CD4-positive, alpha-beta T cell treated with Interferon alpha-2 for 1 hour (primary cell): ENCODE data around the gene SAMD5.

Source experiments
- DNase-seq, 2 donors: peaks; one replicate each; pipeline ENCODE4 v3.0.0-alpha.2; 2020 to 2022

Gene SAMD5

DNA sequence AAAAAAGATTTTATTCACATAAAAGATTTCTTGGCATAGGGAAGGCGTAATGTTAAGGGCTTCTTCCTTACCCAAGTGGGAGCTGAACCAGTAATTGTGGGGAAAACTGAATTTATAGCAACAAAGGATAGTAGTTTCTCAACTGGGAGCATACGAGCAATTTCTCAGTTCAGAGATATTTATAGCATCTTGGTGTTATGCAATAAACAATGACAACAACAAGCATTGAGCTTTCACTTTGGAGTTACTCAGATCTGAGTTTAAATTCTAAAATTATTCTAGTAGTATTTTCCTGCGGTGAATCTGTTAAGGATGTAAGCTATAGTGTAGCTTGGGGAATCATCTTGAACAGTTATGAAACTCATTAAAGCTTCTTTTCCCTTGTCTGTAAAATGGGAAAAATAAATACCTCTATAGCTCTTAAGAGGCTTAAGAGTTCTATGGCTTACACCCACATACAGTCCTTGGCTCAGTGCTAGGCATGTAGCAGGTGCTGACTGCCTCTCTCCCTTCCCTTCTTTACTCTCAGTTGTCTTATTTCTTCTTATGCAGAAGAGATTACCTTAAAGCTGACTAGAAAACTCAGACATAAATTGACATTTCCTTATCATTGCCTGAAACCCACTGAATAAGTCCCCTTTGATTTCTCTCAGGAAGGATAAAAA, 58.8 kb downstream of the SAMD5 start:
- DNase-seq: no peak

DNA sequence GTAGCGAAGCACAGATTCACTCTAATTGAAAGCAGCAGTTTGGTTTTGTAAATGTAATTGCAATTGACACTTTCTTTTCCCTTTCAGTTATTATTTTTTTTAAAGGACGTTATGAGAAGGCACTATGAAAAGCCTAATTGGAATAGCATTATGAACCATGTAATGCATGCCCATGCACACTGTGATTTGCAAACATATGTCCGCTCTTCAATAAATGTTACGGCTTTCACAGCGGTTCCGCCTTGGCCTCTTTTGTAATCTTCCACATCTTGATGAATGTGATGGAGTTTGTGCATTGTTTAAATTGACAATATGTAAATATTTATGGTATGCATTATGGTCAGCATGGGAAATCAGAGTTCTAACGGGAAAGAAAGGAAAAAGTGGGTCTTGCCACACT, 61.3 kb downstream of the SAMD5 start:
- no peak for DNase-seq

DNA sequence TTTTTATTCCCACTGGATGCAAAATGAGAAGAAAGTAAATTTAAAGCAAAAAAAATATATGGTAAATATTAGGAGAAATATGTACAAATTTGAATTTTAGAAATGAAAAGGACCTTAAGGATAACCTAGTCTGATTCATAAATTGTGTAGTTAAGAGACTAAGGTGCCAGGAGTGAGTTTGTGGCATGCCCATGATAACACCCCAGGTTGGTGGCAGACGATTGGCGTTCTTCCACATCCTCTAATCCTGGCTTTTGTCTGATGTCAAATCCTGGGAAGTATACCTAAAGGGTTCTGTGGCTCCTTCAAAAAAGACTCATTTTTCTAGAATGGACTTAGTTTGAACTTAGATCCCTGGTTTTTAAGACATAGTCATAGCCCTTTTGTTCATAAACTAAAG, 62.2 kb downstream of the SAMD5 start:
- no peak for DNase-seq

DNA sequence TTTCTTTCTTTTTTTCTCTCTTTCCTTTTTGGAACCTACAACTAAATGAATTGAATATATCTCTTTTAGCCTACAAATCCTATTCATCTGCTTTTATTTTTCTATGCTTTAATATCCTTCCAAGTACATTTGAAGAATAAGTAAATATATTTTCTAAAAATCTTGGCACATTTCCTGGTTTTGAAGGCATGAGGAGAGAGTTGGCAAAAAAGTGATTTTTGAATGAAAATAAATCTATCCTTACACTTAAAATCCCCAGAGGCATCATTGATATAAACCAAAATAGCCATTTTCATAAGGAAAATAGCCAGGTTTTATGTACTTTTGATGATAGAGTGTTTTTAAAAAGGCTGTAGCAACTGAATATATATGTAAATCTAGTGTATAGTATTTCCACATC, 69.0 kb downstream of the SAMD5 start:
- no peak for DNase-seq

DNA sequence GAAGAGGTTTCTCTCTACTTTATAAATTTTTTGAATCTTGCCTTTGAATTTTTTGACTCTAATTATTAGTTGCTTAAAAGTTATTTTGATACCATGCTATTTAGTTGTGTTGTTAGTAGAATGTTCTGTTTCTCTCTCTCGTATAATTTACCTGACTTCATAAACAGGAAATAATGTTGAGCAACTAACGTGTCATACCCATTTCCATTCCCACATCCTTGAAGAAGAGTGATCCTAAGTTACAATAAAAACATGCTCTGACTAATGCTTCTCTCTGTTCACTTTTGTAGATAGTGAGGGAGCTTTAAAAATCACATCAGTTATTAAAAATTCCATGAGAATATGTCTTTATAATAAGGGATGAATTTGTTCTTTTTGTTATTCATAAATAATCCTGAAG, 69.7 kb downstream of the SAMD5 start:
- no peak for DNase-seq

DNA sequence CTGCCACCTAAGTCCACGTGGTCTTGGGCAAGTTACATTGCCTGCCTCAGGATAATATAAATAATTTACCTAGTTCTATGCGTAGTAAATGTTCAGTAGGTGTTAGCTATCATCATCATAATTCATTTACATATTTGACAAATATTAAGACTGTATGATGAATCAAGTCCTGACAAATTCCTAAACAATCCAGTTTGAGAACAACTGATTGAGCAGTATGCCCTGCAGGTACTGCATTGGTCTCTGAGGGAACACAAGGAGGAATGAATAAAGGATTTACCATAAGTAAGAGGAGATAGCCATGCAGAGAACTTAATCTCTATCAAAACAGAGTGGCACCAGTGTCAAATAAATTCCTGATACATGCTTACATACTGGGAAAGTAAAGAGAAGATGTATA, 70.4 kb downstream of the SAMD5 start:
- no peak for DNase-seq

DNA sequence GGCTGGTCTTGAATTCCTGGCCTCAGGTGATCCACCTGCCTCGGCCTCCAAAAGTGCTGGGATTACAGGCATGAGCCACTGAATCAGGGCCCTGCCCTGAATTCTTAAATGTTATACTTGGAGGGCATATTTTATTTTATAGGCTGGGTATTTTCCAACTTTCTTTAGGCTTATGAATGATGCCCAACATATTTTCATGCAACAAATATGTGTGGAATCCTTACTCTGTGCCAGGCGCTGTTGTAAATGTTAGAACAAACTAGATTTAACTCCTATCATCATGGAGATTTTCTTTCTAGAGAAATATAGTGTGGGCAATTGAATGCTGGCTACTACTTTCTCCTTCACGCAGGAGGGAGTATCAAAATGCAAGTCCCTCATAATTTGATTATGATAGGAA, 71.2 kb downstream of the SAMD5 start:
- DNase-seq: no peak

DNA sequence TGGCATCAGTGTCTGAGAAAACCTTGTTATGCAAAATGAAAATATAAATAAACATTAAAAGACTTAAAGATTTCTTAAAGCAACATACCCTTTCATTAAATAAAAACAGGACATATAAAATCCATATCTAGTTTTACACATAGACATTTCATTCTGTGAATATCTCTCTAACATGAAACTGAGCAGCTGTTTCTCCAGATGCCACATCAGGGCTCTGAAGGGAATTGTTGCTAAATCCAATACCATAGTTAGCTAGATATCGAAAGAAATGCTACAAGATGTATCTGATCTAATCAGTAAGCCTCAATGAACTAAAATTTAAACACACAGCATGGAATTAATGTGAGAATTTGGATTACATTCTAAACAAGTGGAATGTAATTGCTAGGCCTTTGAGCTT, 74.5 kb downstream of the SAMD5 start:
- no peak for DNase-seq

DNA sequence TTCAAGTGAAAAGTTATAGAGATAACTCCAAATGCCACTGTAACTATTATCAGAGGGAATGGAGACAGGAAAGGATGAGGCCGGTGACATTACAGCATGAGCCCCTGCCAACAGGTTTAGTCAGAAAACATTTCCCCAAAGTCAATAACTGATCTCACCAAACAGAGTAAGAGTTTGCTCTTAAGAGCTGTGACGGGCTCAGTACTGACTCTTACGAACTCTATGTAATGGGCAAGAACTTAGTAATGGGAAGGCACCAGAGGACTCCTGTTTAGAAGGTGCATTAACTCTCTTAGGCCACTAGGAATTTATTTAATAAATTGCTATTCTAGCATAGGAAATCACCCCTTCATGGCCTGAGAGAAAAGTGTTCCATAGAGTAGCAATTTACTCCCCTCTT, 76.8 kb downstream of the SAMD5 start:
- DNase-seq: no peak

DNA sequence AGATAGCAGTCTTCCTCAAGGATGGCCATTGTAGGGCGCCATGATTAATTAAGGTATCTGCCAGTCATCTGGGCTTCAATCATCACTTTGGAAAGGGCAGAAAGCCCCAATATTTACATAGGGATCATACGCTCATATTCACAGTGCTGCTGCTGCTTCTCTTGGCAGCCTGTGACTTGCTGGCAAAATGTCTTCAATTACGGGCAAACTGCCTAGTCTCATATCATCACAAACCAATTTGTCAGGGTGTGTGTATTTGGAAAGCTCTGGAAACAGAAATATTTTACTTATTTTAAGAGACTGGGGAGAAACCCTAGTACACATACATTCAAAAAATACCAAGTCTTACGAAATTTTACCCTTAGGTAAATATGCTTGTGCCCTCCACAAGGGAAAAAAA, 77.6 kb downstream of the SAMD5 start:
- DNase-seq: no peak

DNA sequence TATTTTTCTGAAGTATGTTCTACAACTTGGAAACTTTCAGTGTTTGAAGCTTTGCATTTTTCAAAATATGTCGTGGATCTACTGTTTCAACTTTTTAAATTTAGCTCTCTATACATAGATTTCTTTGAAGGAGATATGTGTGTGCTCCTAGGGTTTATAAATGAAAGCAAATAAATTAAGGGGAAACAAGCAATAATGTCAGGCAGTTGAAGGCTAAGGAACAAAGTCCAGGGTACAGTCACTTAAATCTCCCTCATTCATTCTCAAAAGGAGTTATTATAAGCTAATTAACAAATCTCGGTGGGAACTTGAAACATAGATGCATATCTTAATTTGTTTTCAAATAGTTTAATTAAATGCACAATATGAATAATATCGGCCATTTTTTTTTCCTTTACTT, 79.4 kb downstream of the SAMD5 start:
- no peak for DNase-seq

DNA sequence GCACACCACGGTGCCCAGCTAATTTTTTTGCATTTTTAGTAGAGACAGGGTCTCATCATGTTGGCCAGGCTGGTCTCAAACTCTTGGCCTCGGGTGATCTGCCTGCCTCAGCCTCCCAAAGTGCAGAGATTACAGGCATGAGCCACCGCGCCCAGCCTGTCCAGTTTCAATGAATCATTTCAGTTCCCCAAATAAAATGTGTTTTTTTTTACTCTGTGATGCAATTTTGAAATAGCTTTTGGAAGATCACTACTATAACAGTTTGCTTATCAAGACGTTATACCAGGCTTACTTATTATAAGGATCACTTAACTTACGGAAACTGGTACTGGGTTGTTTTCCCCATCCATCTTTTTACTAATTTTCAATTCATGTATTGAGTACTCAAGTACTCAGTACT, 80.0 kb downstream of the SAMD5 start:
- DNase-seq: no peak

DNA sequence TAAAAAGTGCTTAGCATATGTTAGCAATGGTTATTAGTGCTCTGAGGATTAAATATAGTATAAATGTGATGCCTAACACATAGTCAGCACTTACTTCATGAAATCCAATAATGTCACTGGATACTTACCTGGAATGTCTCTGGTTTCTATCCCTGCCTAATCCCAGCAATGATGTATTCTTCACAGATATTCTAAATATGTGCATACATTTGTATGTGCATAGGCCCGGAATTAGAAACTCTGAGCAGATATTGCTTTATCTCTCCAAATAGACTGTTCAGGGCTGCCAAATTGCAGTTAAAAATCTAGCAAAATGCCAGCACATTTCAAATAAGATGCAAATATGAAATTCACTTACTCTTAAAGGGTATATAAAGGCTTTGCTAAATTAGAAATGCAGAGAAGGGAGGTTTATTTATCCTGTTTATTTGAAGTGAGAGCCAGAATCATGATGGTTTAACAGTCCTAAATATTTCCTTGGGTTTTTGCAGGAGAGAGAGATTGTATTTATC, 81.3 kb downstream of the SAMD5 start:
- DNase-seq: no peak

DNA sequence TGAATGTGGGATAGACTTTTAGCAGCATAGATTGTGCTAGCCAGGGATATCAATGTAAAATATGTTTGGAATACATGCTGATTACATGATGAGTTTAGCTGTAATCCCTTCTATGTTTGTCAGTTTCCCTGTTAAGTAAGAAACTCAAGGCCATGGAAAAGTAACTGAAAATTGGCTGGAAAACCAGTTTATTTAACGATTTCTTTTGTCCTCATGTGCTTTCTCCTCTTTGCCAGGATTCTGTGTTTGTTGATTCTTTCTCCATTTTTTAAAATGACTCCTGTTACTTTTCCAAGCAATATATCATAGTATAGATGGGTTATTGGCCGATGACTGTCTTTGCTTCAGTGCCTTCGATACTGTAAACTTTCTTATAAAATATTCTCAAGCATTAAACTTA, 87.5 kb downstream of the SAMD5 start:
- DNase-seq: no peak

DNA sequence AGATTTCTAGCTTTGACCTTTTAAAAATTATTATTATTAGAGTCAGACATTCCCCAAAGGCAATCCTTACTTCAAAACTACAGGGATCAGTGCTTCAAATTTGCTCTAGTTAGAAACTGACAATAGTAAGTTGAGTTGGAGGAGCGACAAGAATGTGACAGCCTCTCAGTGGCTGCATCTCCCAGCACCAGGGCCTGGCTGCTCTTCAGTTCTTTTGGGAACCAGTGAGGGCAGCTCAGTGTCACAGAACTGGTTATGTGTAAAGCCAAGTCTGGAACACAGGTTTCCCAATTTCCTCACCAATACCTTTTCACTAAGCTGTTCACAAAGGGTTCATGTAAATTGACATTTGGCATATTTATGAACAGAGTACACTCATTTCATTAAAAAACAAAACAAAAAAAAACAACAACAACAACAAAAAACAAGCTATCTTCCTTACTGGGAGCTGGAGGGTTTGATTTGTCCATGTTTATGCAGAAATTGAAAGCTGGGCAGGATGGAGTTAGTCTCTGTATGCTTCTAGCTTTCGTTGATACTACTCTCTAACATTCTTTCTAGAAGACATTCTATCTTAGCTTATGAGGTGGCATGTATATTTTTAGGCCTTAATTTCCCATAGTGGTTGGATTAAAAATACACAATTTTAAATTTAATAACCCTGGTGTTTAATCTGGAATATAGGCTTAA, 95.0 kb downstream of the SAMD5 start:
- no peak for DNase-seq

DNA sequence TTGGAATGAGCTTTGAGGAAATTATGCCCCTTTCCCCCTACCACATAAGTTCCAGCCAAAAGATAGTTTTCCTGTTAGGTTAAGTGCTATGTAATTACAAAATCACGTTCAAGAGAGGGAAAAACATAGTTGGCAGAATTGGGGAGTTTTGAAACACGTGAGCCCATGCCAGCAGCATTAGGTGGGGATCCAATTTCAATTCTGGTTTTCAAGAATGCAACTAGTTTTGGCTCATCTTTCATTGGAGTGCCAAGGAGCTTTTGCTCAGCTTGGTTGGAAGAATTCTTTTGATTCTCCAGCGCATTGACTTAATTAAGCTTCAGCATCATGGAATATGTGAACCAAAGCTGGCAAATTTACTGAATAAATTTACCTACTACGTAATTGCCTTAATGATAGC, 95.9 kb downstream of the SAMD5 start:
- DNase-seq: no peak

DNA sequence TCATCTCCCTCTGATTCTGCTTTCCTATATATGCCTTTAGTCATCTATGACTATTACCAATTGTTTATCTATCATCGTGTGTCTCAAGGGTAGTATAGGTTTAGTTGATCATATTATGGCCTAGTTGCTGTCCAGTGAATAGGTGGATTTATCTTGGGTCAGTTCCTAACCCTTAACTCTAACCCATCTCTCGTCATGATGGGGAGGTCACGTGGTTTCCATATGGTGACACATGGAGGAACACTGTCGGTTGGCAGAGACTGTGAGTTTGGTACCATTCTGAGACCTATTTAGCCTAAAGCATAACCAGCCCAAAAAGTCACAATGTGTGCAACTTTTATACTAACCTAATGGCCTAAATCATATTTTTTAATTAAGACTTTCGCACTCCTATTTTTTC, 103.5 kb downstream of the SAMD5 start:
- DNase-seq: no peak

DNA sequence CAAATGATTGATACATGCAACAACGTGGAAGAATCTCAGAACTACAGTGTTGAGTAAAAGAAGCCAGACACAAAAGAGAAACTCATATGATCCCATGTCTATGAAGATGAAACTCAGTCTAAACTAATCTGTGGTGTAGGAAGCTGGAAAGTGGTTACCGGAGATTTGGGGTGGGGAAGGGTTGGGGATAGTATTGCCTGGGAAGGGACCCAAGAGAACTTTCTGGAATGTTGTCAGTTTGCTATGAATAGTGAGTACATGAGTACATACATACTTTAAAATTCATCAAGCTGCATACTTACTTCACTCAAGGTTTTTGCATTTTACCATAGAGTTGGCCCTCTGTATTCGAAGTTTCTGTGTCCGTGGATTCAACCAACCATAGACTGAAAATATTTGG, 106.0 kb downstream of the SAMD5 start:
- no peak for DNase-seq

DNA sequence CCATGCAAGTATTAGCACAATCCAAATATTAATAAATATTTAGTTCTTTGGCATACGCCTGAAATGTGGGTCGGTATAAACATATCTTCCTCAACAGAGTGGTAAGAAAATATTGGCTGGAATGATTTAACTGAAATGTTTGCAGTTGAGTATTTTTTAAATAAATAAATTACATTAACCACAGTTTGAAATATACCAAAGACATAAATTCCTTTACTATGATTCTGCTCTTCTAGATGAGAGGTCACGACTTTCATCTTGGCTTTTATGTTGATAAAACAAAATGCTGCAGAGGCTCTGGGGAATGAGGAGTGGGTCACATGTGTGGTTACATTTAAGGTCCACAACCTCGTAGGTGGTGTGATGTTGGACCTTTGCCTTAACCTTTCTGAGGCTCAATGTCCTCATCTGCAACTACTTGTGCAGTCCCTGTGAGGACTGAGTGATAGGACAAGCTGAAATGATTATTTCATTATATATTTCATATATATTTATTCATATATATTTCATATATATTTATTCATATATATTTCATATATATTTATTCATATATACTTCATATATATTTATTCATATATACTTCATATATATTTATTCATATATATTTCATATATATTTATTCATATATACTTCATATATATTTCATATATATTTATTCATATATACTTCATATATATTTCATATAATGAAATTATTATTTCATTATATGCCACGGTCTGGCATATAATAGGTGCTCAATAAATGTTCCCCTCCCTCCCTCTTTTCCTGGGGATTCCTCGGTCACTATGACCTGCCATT, 107.4 kb downstream of the SAMD5 start:
- DNase-seq: no peak

DNA sequence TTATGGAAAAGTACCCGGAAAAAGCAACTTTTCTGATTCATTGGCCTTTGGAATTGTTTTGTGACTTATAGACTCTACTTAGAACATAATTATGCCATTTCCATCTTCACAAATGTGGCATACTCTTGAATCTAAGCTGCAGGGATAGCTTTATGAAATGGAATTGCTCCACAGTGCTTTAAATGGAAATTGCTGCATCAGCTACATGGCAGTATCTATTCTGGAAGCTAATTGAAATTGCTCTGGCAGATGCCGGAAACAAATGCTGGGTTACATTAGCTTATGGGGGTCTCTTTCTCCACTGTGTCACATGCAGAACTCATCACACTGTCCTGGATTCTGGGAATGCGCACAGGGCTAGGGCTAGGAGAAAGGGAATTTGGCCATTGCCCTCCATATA, 108.9 kb downstream of the SAMD5 start:
- no peak for DNase-seq

DNA sequence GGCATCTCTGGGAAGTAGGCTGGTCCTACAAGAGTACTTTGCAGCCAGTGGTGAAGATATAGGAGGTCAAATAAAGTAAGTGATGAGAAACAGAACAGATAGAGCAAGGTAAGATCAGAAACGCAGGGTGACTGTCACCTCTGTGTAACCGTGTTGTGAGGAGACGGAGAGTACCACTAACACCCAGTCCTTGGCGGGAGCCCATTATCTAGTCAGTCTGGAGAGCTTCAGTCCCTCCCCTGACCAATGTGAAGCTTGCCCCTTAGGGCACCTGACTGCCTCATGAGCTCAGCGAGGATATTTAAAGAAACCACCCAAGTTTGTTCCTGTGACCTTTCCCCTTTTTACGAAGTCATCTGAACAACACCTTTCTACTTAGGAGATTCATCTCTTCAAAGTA, 110.0 kb downstream of the SAMD5 start:
- DNase-seq: no peak

DNA sequence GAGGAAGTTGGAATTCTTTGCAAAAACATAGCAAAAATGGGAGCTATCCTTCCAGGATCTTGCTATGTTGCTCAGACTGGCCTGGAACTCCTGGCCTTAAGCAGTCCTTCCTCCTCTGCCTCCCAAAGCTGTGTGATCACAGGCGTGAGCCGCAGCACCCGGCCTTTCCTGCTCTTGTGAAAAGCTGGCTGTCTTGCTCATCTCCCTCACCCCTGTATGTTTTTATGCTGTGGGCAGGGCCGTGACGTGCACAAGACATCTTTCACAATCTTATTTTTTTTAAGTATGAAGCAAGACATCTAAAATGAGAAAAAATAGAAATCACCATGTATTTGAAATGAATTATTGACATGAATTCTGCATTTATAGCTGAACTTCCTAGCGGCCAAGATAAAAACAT, 110.4 kb downstream of the SAMD5 start:
- no peak for DNase-seq
